GM12892 (cell line): ENCODE results near the gene EIF4ENIF1.

Experiments used
- POLR2A ChIP-seq: IDR thresholded peaks from 2 replicates; pipeline ENCODE4 v1.6.1; 2011; ENCODE audit warnings: low read depth, low read length, control low read depth
- POLR2AphosphoS5 ChIP-seq: IDR thresholded peaks from 2 replicates; pipeline ENCODE4 v1.6.1; 2011; ENCODE audit warnings: low read depth, low read length, control low read depth
- TAF1 ChIP-seq: IDR thresholded peaks from 2 replicates; pipeline ENCODE4 v1.6.1; 2011; ENCODE audit warnings: low read depth, mild to moderate bottlenecking, control low read depth, low read length, borderline replicate concordance

- no peak for TF ChIP-seq POLR2A
- TF ChIP-seq POLR2AphosphoS5 = no peak
- TF ChIP-seq TAF1 = no peak
These were observed 13.7 kb upstream of the EIF4ENIF1 start for GRCh38 chr22:31503211-31503964.
